Kidney capillary endothelial cell (primary cell): ENCODE data around the gene TSSC4.

Source experiments
- DNase-seq: peaks from one replicate; pipeline ENCODE4 v3.0.0-alpha.2; 2018; ENCODE audit warnings: low spot score

TSSC4 gene

DNA sequence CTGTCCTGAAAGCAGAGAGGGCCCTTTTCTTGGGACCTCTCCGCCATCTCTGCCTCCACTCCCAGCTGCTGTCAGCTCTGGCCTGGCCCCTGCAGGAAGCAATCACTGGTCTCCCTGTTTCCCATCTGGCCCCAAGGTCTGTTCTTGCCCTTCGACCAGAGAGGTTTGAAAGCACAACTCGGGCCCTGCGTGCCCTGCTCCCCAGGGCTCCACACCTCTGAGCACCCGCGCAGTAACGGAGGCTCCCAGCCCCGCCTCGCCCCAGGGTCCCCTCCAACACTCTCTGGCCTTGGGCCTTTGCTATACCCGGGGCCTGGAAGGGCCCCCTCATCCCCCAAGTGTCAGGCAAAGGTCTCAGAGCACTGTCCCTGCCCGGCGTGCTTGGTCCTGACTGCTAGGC lies 31.2 kb upstream of the TSSC4 start:
- DNase-seq: no peak

DNA sequence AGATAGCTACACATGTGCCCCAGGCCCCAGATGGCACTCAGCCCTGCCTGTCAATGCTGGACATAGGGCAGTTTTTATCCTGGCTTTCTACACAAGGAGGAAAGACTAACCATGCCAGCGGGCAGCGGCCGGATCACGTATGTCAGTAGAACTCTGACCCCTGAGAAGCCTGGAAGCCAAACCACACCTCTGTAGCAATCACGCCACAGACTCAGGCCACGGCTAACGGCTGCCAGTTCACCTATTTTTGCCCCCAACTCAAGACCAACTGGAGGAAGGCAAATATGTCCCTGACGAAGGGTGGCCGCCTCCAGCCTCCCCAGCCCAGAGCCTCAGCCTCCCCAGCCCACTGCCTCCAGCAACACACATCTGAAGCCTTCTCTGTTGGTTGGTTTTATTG lies 30.7 kb upstream of the TSSC4 start:
- DNase-seq: no peak

GRCh38 chr11:2374456-2375201 lies 25.9 kb upstream of the TSSC4 start:
- DNase-seq: no peak

- no peak for DNase-seq
These were observed 25.2 kb upstream of the TSSC4 start for GRCh38 chr11:2375341-2375853.

- no peak for DNase-seq
These were observed 24.5 kb upstream of the TSSC4 start for GRCh38 chr11:2375964-2376551.

- DNase-seq: no peak
These were observed 23.6 kb upstream of the TSSC4 start, which contains the start of gene CD81 for GRCh38 chr11:2376751-2377451. Gene CD81 (plus strand): TSS chr11:2377310. CDS start chr11:2377550, 240 bp downstream.

DNA sequence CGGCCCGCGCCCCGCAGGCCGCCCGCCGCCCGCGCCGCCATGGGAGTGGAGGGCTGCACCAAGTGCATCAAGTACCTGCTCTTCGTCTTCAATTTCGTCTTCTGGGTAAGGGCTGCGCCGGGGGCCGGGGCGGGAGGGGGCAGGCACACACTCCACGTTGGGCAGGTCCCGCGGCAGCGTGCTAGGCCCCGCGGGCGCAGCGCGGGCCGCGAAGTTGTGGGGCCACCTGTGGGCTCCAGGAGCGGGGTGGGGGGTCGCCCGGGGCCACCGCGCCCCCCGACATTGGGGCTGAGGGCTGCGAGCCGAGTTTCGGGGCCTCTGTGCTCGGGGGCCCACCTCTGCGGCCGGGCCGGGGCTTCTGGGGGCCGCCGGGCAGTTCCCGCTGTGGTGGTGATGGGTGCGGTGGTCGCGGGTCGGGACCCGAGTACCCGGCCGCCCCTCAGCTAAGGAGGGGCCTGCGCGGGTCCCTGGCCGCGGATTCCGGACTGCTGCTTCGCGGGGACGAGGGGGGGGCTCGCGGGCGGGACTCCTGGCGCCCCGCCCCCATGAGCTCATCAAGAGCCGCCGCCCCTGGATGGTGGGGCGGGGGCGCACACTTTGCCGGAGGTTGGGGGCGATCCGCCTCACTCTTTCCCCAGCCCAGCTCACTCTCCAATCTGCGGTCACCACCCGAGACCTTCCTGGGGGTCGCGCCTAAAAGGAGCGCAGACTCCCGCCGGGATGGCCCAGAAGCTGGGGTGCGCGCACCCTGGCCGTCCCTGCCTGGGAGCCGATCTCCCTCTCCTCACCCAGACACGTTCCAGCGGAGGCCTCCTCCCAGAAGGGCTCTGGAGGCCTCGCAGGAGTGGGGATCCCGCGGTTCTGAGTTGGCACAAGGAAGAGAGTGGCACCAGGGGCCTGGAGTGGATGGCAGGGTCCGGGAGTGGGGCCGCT lies 22.8 kb upstream of the TSSC4 start:
- no peak for DNase-seq

GRCh38 chr11:2378527-2379210 lies 21.9 kb upstream of the TSSC4 start:
- DNase-seq: no peak

DNA sequence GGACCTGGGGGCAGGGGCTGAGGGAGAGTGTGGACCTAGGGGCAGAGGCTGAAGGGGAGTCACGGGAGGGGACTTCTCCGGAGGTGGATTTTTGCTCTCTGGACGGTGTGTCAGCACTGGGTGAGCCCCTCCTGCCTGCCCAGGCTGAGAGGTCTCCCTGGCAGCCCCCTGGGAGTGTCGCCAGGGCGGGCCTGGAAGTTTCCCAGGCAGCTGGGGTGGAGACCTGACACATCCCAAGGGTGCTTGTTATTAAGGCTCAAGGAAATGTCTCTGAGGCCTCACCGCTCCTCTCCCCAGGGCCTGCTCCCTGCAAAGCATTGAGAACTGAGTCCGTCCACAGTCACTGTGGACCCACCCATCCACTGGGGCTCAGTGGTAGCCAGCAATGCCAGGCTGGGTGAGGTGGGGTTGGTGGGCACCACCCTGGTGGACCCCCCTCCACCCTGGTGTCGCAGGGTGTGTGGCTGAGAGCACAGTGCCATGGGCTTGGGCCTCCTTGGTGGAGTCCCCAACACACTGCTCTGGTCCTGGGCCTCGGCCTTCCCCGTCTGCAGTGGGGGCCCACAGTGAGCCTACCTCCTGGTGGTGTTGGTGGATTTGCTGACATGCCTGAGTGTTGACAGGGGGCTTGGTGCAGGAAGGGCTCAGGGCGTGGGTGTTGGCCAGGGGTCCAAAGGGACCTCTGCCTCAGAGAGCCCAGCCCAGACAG lies 20.9 kb upstream of the TSSC4 start:
- no peak for DNase-seq

- no peak for DNase-seq
These were observed 20.2 kb upstream of the TSSC4 start for GRCh38 chr11:2380396-2380795.

DNA sequence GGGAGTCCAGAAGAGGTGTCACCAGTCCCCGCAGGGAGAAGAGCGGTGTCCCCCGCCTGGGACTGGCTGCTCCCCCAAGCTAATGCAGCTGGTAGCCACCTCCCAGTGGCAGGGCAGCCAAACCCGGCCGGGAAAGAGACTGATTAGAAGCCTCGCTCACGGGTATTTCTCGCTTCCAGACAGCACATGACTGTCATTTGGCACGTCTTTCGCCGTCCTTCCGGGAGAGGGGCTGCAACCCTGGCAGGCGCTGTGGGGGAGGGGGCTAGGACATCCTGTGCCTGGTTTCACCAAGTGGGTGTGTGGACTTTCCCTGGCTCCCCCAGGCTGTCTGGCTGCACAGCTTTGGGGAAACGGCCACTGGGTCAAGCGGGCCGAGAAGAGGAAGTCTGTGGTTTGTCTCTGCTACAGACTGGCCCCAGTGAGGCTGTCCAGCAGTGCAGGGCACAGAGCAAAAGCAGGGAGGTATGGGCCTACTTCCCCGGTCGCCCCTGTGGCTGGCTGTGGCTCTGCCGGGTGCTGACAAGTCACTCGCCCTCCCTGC lies 19.7 kb upstream of the TSSC4 start:
- DNase-seq: peak; percentile 88

DNA sequence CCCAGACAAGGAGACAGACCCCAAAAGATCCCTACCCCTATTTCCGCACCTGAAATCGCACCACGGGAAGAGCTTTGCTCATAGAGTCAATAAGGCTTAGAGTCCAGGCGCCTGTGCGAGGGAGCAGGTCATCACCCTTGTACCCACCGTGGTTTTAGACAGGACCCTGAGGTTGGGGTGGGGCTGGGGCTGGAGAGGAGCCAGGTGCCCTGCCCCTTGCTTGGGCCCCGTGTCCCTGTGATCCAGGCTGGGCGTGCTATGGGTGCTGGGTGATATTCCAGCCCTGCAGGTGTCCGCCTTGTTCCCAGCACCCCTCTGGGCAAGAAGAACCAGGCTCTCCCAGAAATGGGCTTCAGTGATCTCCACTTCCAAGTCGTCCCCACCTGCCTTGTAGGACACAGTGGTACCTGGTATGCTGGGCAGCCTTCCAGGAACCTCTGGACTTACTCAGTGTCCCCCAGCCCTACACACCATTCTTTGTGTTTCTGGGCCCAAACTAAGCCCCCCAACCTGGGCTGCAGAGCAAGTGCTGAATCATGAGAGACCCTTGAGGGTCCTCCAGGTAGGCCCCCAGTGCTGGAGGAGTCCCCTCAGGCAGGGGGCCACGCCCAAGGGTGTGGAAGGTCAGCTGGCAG lies 18.9 kb upstream of the TSSC4 start:
- no peak for DNase-seq

GRCh38 chr11:2382129-2382517 lies 18.4 kb upstream of the TSSC4 start:
- DNase-seq: no peak

GRCh38 chr11:2382936-2383851 lies 17.4 kb upstream of the TSSC4 start:
- peak; percentile 90 for DNase-seq

DNA sequence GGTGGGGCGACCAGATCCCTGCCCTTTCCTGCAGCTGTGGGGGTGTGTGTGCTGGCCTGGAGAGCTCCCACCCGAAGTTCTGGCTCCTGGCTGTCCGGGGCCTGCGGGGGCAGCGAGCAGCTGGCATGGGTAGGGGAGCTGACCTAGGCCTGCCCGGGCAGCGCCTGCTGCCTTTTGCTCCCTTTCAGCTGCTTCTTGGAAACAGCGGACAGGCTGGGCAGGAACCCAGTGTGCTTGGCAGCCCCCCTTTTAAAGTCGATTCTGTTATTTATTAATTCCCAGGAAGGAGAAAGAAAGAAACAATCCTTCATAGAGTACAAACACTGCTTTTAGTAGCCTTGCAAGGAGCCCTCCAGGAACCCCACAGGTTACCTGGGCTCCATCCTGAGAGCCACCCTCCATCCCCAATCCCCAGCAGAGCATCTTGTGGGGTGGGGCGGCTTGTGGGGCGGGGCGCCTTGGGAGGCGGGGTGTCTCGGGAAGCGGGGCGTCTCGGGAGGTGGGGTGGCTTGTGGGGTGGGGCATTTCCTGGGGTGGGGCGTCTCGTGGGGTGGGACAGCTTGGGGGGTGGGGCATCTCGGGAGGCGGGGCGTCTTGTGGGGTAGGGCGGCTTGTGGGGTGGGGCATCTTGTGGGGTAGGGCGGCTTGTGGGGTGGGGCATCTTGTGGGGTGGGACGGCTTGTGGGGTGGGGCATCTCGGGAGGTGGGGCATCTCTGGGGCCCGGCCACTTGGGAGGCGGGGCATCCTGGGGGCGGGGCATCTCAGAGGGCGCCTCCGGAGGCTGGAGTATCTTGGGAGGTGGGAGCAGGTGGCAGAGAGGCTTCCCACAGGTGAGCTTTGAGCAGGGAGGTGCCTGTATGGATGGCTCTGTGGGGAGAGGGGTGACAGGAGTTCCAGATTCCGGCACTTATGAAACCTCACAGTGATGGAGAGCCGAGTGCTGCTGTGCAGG lies 16.4 kb upstream of the TSSC4 start:
- DNase-seq: no peak

DNA sequence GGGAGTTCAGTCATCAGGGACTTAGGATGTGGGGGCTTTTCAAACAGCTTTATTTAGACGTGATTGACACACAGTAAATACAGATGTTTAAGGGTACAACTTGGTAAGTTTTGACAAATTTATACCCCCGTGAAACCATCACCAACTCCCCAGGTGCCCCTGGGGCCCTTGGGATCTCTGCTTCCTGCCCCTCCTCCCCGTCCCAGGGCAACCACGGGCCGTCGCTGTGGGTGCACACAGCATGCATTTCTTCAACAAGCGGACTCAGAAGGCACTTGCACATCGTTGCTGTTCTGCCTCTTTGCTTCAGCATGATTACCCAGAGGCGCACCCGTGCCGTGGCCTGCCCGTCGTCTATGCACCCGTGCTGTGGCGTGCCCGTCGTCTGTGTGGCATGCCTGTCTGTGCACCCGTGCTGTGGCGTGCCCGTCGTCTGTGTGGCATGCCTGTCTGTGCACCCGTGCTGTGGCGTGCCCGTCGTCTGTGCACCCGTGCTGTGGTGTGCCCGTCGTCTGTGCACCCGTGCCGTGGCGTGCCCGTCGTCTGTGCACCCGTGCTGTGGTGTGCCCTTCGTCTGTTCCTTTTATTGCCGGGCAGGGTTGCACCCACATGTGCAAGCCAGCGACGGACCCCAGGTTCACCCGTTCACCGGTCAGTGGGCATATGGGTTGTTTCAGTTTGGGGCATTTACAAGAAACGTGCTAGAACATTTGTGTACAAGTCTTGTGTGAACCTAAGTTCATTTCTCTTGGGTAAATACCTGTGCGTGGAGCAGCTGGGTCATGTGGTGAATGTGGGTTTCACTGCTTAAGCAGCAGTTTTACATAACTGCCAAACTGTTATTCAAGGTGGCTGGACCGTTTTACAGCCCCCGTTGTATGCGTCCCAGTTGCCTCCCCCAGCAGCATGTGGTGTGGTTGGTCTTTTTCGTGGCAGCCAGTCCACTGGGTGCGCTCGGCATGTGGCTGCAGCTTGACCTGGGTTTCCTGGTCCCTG lies 15.1 kb upstream of the TSSC4 start:
- DNase-seq: no peak
